ENCODE measurements around the gene HYDIN. TPM values are rescaled to one million over a fixed set of nuclear protein-coding genes. Genes with fewer than 3 reads are reported as not detected.
"Not testable (repeated sequence)": the region's sequence is repeated elsewhere in the genome, so short reads cannot be mapped to it uniquely, and the experiment has no call there.

HYDIN gene
- total RNA-seq, 1 donor from 2014 or later, result 2.6 TPM

DNA sequence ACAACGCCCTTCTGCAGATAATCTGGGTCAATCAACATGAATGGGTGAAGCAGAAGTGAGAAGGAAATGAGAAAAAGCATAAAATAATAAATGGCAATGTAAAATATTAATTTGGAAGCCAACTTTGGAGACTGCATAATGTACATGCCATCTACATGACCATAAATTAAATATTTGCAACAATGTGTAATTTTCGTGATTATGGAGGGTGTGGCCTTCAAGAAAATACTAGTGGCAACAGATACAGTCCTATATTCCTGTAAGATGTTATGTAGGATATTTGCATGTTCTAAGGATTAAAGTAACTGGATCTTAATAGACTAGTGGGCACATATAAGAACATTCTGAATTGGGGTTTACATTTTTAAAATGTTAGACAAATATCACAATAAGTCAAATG lies 78.9 kb downstream of the HYDIN start:
- DNase-seq (ENCODE audit: low spot score); intact Hi-C loops (cut with DNase I): not testable (repeated sequence)

DNA sequence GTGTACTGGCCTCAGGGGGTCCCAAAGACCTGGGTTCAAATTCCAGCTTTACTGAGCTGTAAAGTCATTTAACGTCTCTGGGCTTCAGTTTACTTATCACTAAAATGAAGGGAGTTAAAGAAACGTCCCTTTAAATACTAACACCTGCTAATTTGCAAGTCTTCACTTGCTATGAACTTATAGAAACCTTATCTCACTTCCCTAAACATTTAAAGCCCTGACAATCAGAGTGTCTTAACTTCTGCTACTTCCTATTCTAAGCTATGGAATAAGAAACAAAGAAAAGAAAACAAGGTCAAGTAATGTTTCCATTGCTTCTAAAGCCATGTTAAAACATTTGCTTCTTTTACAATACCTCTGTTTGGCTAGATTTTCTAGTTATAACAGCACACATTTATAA lies 87.3 kb downstream of the HYDIN start:
- DNase-seq (ENCODE audit: low spot score); intact Hi-C loops (cut with DNase I): not testable (repeated sequence)

DNA sequence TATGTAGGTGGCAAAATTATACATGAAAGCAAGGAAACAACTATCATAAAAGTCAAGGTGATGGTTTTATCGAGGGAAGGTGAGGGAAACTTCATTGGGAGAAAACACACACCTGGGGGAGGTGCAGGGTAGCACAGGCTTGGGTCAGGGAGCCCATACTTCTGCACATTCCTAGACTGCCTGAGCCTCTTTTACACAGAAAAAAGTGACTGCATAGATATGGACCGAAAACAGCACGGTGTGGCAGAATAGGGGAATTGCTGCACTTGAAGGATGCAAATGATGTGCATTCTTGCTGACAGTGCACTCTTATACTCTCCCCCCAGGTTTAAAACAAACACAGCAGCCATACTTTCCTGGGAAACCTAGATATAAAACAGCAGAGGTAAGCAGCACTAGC lies 120.0 kb downstream of the HYDIN start:
- not testable (repeated sequence) for DNase-seq (ENCODE audit: low spot score)

DNA sequence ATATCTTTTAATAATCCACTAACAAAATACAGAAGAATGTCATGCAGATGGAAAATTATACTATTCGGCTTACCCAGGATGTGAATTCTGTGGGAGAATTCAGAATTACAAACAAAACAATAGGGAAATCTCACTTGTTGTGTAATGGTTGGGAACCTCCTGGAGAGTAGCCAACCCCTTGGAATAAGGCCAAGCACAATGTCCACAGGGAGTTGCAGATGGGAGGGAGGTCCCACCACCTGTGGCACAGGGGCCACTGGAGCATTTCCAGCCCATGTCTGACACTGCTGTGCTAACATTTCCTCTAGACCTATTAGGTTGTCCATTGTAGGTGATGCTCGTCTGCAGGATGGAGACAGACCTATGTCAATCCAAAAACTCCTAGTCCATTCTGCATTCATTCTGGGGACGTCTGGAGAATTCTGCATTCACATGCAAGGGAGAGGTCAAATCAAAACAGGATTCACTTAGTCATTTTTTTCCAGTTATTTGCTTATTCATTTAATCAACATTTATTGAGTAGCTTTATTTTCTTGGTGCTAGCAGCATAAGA lies 120.8 kb downstream of the HYDIN start:
- DNase-seq (ENCODE audit: low spot score); intact Hi-C loops (cut with DNase I): not testable (repeated sequence)

More for the DNA sequence above, 120.0 kb downstream of the HYDIN start:
- intact Hi-C loops (cut with DNase I), result not testable (repeated sequence)

DNA sequence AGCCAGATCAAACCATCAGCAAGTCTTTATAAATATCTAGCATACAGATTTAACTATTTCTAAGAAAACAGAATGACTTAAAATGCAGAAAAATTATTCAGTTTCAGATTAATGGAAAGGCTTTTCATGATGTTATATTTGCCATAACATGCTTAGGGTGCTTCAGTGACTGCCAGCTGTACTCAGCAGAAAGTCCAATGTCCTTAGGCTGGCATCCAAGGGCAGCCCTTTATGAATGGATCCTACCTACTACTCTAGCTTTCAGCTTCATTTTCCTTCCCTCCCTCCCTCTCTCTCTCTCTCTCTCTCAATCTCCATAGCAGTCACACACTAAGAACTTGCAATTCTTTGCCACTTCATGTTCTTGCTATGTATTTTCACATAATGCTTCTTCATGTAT lies 124.6 kb downstream of the HYDIN start:
- intact Hi-C loops (cut with DNase I); DNase-seq (ENCODE audit: low spot score): not testable (repeated sequence)

DNA sequence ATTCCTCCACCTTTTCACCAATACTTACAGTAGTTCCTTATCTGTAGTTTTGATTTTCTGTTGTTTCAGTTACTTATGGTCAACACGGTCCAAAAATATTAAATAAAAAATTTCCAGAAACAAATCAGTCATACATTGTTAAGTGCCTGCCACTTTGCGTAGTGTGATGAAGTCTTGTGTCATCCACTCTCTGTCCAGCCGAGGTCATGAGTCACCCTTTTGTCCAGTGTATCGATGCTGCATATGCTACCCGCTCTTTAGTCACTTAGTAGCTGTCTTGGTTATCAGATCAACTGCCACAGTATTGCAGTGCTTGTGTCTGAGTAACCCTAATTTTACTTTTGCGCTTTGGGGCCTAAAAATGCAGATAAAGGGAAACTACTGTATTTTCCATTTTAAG lies 146.9 kb downstream of the HYDIN start:
- intact Hi-C loops (cut with DNase I); DNase-seq (ENCODE audit: low spot score): not testable (repeated sequence)

DNA sequence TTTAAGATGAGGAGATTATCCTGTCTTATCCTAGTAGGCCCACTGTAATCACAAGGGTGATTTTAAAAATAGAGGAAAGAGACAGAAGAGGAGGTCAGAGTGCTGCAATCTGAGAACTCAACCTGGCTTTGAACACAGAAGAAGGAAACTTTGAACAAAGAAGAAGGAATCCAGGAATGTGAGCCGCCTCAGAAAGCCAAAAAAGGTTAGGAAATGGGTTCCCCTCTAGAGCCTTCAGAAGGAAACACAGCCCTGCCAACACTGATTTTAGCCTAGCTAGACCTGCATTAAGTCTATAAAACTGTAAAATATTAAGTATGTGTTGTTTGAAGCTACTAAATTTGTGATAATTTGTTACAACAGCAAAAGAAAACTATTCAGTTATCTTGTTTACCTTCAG lies 149.7 kb downstream of the HYDIN start:
- intact Hi-C loops (cut with DNase I); DNase-seq (ENCODE audit: low spot score): not testable (repeated sequence)

DNA sequence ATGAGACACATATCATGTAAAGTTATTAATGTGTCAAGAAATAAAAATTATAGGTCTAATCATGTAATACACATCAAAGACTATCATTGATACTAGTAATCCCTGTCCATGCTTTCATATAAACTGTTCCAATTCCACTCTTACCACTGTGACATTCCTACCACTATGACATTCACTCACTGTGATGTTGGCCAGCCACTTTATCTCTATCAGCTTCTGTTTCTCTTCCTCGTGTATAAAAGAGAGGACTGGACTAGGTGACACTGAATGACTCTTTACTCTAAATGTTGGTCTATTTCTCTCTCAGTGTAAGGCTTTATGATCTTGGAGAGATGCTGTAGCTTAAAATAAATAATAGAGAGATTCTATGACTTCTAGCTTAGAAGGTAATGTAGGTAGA lies 150.3 kb downstream of the HYDIN start:
- DNase-seq (ENCODE audit: low spot score); intact Hi-C loops (cut with DNase I): not testable (repeated sequence)

DNA sequence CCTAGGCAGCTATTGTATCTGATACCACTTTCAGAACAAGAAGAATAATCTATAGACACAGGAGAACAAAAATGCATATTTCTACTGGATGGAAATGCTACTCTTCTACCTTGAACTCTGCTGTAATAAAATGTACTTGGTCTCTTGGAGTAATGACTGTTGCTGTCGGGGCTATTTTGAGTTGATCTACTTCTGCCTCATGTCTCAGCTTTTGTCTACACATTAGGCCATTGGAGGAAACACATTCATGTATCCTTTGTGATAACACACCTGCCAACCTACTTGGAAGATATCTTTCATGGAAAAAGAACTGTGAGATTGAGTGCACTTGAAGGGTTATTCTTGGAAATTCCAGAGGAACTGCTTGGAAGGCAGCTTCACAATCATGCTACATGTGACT lies 159.9 kb downstream of the HYDIN start:
- intact Hi-C loops (cut with DNase I), result not testable (repeated sequence)

DNA sequence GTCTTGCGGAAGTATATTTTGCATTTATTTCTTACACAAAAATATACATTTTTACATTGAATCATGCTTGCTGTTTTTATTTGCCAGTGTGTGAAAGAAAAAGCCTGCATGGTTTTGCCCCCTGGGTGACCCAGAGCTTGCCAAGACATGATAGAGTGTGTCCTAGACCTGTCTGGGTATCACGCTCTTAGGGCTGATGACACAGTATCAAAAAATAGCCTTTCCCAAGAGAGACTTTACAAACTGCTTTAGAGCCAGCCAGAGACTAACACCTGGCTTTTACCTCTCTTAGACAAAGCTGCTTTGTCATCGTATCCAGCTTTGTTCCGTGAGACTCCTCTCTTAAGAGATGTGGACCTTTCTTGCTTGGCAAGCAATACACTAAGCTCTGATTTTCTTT lies 160.7 kb downstream of the HYDIN start:
- intact Hi-C loops (cut with DNase I); DNase-seq (ENCODE audit: low spot score): not testable (repeated sequence)

More for the DNA sequence above, 159.9 kb downstream of the HYDIN start:
- not testable (repeated sequence) for DNase-seq (ENCODE audit: low spot score)

DNA sequence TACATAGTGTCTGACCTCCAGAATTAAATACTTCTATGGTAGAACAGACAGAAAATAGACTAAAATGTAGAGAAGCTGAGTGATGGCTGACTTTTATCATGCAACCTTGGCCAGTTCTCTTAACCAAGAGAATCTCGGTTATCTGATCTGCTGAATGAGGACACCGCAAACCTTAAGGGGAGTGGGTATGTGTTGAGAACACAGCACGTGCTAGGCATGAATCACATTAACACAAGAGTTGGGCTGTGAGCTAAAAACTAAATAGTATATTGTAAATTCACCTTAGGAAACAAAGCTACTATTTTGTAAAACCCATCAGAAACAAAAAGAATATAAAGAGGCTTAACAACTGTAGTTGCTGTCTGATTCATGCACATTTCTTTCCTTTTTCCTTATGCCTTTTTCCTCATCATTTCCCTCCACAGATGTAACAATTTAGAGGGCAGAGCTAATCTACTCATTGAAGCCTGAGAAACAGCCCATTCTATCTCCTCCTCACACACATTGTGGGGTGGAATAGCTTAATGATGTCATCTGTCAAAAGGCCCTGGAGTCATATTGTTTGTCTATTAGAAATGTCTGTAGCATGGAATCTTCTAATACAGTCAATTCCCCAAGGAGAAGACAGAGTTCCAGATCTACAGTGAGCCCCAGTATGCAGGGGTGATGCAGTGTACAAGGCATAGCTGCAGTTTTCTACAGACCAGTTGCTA lies 176.5 kb downstream of the HYDIN start:
- DNase-seq (ENCODE audit: low spot score); intact Hi-C loops (cut with DNase I): not testable (repeated sequence)

DNA sequence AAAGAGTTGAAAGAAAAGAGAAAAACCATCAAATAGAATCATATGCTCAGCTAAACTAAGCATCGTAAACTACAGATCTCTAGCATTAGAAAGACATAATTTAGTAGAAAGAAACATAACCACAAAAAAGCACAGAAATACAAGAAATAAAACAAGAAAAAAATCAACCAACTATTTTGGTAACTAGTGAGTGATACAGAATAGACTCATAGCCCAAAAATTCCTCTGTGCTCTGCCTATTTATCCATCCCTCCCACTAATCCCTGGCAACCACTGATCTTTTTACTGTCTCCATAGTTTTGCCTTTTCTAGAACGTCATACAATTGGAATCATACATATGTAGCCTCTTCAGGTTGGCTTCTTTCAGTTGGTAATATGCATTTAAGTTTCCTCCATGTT lies 180.2 kb downstream of the HYDIN start:
- intact Hi-C loops (cut with DNase I); DNase-seq (ENCODE audit: low spot score): not testable (repeated sequence)

DNA sequence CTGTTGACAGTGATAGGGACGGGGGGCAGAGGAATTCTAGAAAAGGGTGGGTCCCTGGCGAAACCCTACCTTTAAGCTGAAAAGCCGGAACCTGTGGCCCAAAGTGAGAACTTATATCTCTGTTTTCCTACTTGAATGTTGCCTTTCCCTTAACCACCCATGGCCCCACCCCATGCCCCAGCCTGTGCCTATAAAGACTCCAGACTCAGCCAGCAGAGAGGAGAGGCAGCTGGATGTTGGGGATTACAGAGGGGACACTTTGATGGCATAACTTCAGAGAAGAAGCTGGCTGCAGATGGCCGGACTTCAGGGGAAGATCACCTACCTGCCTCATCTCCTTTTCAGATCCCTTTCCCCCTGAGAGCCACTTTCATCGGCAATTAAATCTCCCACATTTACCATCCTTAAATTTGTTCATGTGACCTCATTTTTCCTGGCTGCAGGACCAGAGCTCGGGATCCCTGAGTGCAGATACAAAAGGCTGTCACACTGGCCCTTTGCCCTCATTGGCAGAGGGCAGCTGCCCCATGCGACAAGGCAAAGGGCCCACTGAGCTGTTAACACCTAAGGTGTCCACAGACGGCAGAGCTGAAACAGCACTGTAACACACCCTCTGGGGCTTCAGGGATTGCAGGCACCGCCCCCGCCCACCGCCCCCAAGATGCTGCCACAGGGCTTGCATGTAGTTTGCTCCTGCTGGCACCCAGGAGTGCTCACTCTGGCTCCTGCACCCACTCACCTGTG lies 191.0 kb downstream of the HYDIN start:
- intact Hi-C loops (cut with DNase I); DNase-seq (ENCODE audit: low spot score): not testable (repeated sequence)

DNA sequence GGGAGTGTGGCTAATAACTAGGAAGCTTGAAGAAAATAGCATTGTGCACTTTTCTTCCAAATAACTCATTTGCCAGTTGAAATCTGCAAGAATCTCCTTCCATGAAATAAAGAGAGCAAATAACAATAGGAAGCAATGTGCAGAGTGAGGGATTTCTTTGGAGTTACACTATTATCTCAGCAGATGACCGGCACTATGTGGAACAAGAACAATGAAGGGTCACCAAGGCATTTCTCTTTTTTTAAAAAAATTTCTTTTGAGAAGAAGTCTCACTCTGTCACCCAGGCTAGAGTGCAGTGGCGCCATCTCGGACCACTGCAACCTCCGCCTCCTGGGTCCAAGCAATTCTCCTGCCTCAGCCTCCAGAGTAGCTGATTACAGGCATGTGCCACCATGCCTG lies 192.1 kb downstream of the HYDIN start:
- DNase-seq (ENCODE audit: low spot score); intact Hi-C loops (cut with DNase I): not testable (repeated sequence)

DNA sequence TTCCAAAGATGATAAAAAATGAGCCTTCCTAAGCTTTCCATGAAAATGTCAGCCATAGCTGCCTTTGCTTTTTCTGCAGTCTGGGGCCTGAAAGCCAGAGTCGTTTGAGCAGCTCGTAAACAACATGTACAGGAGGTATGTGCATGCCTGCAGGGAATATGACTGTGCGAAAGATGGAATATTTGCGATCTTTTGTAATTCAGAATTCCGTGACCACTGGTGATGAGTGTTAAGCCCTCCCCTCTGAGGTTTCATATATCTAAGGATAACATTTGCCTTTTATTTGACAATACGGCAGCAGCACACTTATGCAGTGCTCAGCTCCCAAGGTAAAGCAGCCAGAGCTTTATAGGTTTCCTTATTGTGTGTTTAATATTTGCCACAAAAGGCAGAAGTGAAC lies 192.5 kb downstream of the HYDIN start:
- intact Hi-C loops (cut with DNase I); DNase-seq (ENCODE audit: low spot score): not testable (repeated sequence)

DNA sequence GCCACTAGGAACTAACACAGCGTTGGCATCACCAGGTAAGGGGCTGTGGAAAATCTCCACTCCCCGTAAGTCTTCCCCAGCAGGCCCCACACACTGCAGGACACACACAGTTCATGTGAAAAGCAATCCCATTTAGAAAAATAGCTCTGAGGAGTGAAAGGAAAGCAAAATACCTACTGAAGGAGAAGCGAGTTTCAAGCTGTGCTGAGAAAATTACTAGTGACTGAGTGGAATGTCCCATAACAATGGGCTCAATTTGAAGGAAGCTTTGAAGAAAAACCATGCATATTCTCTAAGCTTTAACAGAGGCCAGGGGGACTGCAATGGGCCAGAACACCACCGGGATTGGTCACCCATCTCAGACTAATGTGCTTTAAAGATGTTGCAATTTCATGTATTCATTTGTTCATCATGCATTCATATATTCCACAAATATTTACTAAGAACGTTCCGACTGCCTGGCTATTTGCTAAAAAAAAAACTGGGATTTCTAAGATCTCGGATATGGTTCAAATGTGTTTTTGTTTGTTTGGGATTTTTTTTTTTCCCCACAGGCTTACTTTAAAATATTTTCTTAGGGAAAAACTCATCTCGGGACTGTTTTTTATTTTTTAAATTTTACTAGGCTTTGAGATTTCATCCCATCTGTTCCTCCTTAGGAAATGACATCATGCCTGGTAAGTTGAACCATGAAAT lies 202.3 kb downstream of the HYDIN start:
- intact Hi-C loops (cut with DNase I); DNase-seq (ENCODE audit: low spot score): not testable (repeated sequence)

DNA sequence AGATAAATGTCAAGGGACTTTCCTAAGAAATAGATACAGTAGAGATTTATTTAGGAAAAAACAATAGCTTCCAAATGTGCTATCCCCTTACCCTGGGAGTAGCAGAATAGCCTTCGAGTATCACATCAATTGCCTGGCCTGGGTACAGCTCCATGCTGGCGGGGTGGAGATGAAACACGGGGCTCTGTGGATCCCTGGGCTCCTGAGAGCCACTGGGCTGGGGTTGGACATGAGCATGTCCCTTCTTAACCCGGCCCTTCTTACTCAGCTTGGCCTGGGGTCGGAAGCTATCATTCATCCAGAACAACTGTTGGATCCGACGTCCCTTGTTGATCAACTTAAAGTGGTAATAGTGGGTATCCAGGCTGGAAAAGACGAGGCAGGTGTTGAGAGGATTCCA lies 203.0 kb downstream of the HYDIN start:
- DNase-seq (ENCODE audit: low spot score); intact Hi-C loops (cut with DNase I): not testable (repeated sequence)

DNA sequence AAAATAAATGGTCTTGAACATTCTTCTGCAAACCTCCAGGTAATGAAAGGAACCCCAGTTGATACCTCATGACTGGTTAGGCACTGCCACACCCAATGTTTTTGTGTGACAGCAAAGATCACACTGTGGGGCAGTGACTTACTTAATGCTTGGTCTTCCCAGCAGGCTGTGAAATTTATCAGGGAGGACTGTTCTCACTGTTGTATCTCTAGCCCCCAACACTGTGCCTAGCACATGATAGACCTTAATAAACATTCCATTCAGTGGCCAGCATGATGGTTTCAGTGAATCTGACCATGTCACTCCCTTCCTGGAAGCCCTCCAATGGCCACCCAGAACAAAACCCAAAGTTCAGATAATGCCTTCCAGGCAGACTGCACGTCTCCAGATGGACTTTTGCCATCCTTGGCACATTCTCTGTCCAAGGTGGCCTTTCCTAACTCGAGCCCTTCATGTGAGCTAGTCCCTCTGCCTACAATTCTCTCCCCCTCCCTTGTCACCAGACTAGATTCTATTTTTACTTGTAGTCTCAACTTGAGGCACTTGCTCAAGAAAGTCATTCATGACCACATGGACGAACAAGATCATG lies 206.6 kb downstream of the HYDIN start:
- intact Hi-C loops (cut with DNase I); DNase-seq (ENCODE audit: low spot score): not testable (repeated sequence)

DNA sequence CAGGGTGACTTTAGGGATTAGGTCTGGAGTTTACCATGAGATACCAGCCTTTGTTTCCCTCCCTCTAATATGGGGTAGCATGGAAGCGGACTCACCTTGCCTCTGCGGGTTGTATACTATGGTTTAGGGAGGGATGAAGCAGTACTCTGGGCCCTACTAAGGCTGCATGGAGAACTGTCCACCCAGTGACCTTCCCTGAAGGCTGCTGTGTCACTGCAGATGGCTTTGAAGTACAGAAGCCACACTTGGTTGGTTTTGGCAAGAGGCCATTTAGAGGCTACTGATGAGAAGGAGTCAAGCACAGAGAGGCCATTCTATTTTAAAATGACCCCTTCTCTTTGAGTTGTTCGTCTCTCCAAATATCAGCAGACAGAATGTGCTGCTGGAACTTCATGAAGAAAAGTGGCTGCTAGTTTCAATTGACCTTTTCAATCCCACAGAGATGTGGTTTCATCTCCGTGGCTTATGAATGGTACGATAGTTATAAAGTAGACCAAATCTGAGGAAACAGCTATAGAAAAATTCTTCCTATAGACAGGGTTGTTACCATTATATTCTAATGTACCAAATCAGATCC lies 208.5 kb downstream of the HYDIN start:
- intact Hi-C loops (cut with DNase I); DNase-seq (ENCODE audit: low spot score): not testable (repeated sequence)

Measured in cardiac septum (tissue), 1 donor.